CD4-positive, CD25-positive, alpha-beta regulatory T cell (primary cell): ENCODE measurements around the gene KIAA1210. TPM values are rescaled to one million over a fixed set of nuclear protein-coding genes. Genes with fewer than 3 reads are reported as not detected.

Experiments used
- ATAC-seq, 2 donors: fragments of 150-1000 bp; cut with Tn5 transposase; one replicate each; pipeline ENCODE4 v1.10.0; 2021; ENCODE audit warnings: low read depth in 2 of 2, moderate number of reproducible peaks in 2 of 2, moderate library complexity in 1 of 2
- DNase-seq, 3 donors: peaks; one replicate each; pipeline versions ENCODE4 v3.0.0 to v3.0.0-alpha.2; 2012 to 2022; ENCODE audit warnings: mixed read lengths in 1 of 3
- H3K27ac ChIP-seq: one replicate; pipeline ENCODE4 v1.7.0; 2013; ENCODE audit warnings: mild to moderate bottlenecking, low read length; ENCODE audit not compliant: insufficient read depth, poor library complexity, severe bottlenecking
- H3K27me3 ChIP-seq: one replicate; pipeline ENCODE4 v1.7.0; 2013; ENCODE audit warnings: low read length; ENCODE audit not compliant: control insufficient read depth, insufficient read depth
- H3K36me3 ChIP-seq: one replicate; pipeline ENCODE4 v1.7.0; 2013; ENCODE audit warnings: mild to moderate bottlenecking, low read length, moderate library complexity; ENCODE audit not compliant: control insufficient read depth, insufficient read depth
- H3K4me1 ChIP-seq: 2 replicates; pipeline ENCODE4 v1.7.0; 2013; ENCODE audit warnings: mild to moderate bottlenecking, low read length; ENCODE audit not compliant: insufficient read depth, control insufficient read depth, poor library complexity, severe bottlenecking
- H3K4me3 ChIP-seq: one replicate; pipeline ENCODE4 v1.7.0; 2013; ENCODE audit warnings: low read depth, mild to moderate bottlenecking, low read length, moderate library complexity
- H3K9me3 ChIP-seq, 2 experiments: 1 replicate in 1 of 2; 2 replicates in 1 of 2; pipeline ENCODE4 v1.7.0; 2013; ENCODE audit warnings: low read length in 2 of 2, mild to moderate bottlenecking in 1 of 2, moderate library complexity in 1 of 2; ENCODE audit not compliant: control insufficient read depth in 2 of 2
- H3K27ac Mint-ChIP-seq, 3 donors: one replicate each; pipeline ENCODE4 v1.8.0; 2020 to 2022; ENCODE audit warnings: mild to moderate bottlenecking in 3 of 3, mixed read lengths in 3 of 3, moderate library complexity in 2 of 3
- H3K27me3 Mint-ChIP-seq: one replicate; pipeline ENCODE4 v1.8.0; 2022; ENCODE audit warnings: mild to moderate bottlenecking, mixed read lengths
- H3K36me3 Mint-ChIP-seq: one replicate; pipeline ENCODE4 v1.8.0; 2020; ENCODE audit warnings: mixed read lengths
- H3K4me1 Mint-ChIP-seq, 4 donors: one replicate each; pipeline ENCODE4 v1.8.0; 2020 to 2022; ENCODE audit warnings: mixed read lengths in 4 of 4, mild to moderate bottlenecking in 1 of 4
- H3K4me3 Mint-ChIP-seq, 4 donors: one replicate each; pipeline ENCODE4 v1.8.0; 2020 to 2022; ENCODE audit warnings: mild to moderate bottlenecking in 4 of 4, mixed read lengths in 4 of 4, moderate library complexity in 3 of 4
- H3K9me3 Mint-ChIP-seq, 7 donors: one replicate each; pipeline ENCODE4 v1.8.0; 2020 to 2022; ENCODE audit warnings: mixed read lengths in 7 of 7, mild to moderate bottlenecking in 3 of 7, moderate library complexity in 2 of 7
- polyA plus RNA-seq, 4 donors: library from polyadenylated mRNA; unstranded; fragments of 300-500 nt; fragmentation: Illumina TruSeq; gene quantifications; one replicate each; pipeline ENCODE4 v1.2.3, GENCODE V29; 2021
- total RNA-seq: library from RNA; stranded (reverse); gene quantifications from one replicate; pipeline ENCODE4 v1.2.3, GENCODE V29; 2022

The KIAA1210 gene
- total and polyA plus RNA-seq, 5 donors from 2014 or later, result not detected

- no peaks in the 10 kb centered on the region for H3K27me3 ChIP-seq
- DNase-seq (peak; percentile 2 to 61 (median 40)), ATAC-seq (peak in 1 of 2 donors; percentile 57)
- no peak overlapping the region for H3K4me3 ChIP-seq
- H3K36me3 Mint-ChIP-seq, result no peaks in the 10 kb centered on the region
- H3K4me3 Mint-ChIP-seq, result no peak overlapping the region
- no peak overlapping the region for H3K27ac Mint-ChIP-seq
- no peaks in the 10 kb centered on the region for H3K36me3 ChIP-seq
- H3K27ac ChIP-seq, result no peak overlapping the region
- no peaks in the 10 kb centered on the region for H3K9me3 ChIP-seq
- H3K4me1 ChIP-seq, result no peaks in the 10 kb centered on the region
- no peaks in the 10 kb centered on the region for H3K4me1 Mint-ChIP-seq
- peaks cover 0 to 2% (median 0%) of the 10 kb centered on the region in 7 donors for H3K9me3 Mint-ChIP-seq
- peaks cover 4% of the 10 kb centered on the region for H3K27me3 Mint-ChIP-seq
Observed at GRCh38 chrX:119118780-119119395, 8.7 kb downstream of the KIAA1210 start.

GRCh38 chrX:119107206-119107605 lies 20.4 kb downstream of the KIAA1210 start:
- DNase-seq (no peak), ATAC-seq (no peak)
- Mint-ChIP-seq H3K36me3 (no peaks in the 10 kb centered on the region), H3K4me3 (no peak overlapping the region), H3K9me3 (peaks cover 0 to 3% (median 0%) of the 10 kb centered on the region in 7 donors), H3K4me1 (no peaks in the 10 kb centered on the region), H3K27me3 (no peaks in the 10 kb centered on the region), H3K27ac (no peak overlapping the region)
- no peaks in the 10 kb centered on the region for H3K9me3 ChIP-seq
- no peaks in the 10 kb centered on the region for H3K4me1 ChIP-seq
- no peaks in the 10 kb centered on the region for H3K27me3 ChIP-seq
- no peak overlapping the region for H3K4me3 ChIP-seq
- no peaks in the 10 kb centered on the region for H3K36me3 ChIP-seq
- H3K27ac ChIP-seq, result no peak overlapping the region

GRCh38 chrX:119105826-119106225 lies 21.8 kb downstream of the KIAA1210 start:
- H3K27ac ChIP-seq, result no peak overlapping the region
- no peak overlapping the region for H3K4me3 Mint-ChIP-seq
- no peaks in the 10 kb centered on the region for H3K36me3 Mint-ChIP-seq
- H3K9me3 ChIP-seq, result no peaks in the 10 kb centered on the region
- no peaks in the 10 kb centered on the region for H3K4me1 Mint-ChIP-seq
- no peak overlapping the region for H3K27ac Mint-ChIP-seq
- ATAC-seq (no peak), DNase-seq (no peak)
- H3K9me3 Mint-ChIP-seq, result no peaks in the 10 kb centered on the region
- H3K36me3 ChIP-seq, result no peaks in the 10 kb centered on the region
- H3K27me3 ChIP-seq, result no peaks in the 10 kb centered on the region
- no peak overlapping the region for H3K4me3 ChIP-seq
- no peaks in the 10 kb centered on the region for H3K4me1 ChIP-seq
- H3K27me3 Mint-ChIP-seq, result no peaks in the 10 kb centered on the region

- H3K27ac Mint-ChIP-seq, result no peak overlapping the region
- H3K27me3 Mint-ChIP-seq, result no peaks in the 10 kb centered on the region
- no peak overlapping the region for H3K4me3 ChIP-seq
- H3K9me3 ChIP-seq, result no peaks in the 10 kb centered on the region
- H3K9me3 Mint-ChIP-seq, result no peaks in the 10 kb centered on the region
- H3K27ac ChIP-seq, result no peak overlapping the region
- no peaks in the 10 kb centered on the region for H3K36me3 ChIP-seq
- H3K27me3 ChIP-seq, result peaks cover 2% of the 10 kb centered on the region
- no peak for DNase-seq
- H3K4me1 Mint-ChIP-seq, result no peaks in the 10 kb centered on the region
- H3K36me3 Mint-ChIP-seq, result no peaks in the 10 kb centered on the region
- no peak for ATAC-seq
- H3K4me3 Mint-ChIP-seq, result no peak overlapping the region
- no peaks in the 10 kb centered on the region for H3K4me1 ChIP-seq
Observed at GRCh38 chrX:119101168-119101567, 26.4 kb downstream of the KIAA1210 start.

- no peak for DNase-seq
- Histone ChIP-seq H3K4me1 (no peaks in the 10 kb centered on the region), H3K27ac (no peak overlapping the region), H3K27me3 (peaks cover 2% of the 10 kb centered on the region), H3K9me3 (no peaks in the 10 kb centered on the region), H3K4me3 (no peak overlapping the region), H3K36me3 (no peaks in the 10 kb centered on the region)
- Mint-ChIP-seq H3K27ac (no peak overlapping the region), H3K36me3 (no peaks in the 10 kb centered on the region), H3K4me3 (no peak overlapping the region), H3K9me3 (no peaks in the 10 kb centered on the region), H3K27me3 (no peaks in the 10 kb centered on the region), H3K4me1 (no peaks in the 10 kb centered on the region)
- ATAC-seq, result no peak
Observed at GRCh38 chrX:119095936-119096335, 31.7 kb downstream of the KIAA1210 start.

- no peaks in the 10 kb centered on the region for H3K4me1 Mint-ChIP-seq
- peaks cover 2% of the 10 kb centered on the region for H3K27me3 ChIP-seq
- no peak for DNase-seq
- H3K4me3 Mint-ChIP-seq, result no peak overlapping the region
- ATAC-seq, result no peak
- H3K4me3 ChIP-seq, result no peak overlapping the region
- H3K36me3 Mint-ChIP-seq, result no peaks in the 10 kb centered on the region
- no peaks in the 10 kb centered on the region for H3K36me3 ChIP-seq
- H3K9me3 ChIP-seq, result no peaks in the 10 kb centered on the region
- no peaks in the 10 kb centered on the region for H3K9me3 Mint-ChIP-seq
- no peak overlapping the region for H3K27ac Mint-ChIP-seq
- no peaks in the 10 kb centered on the region for H3K4me1 ChIP-seq
- H3K27ac ChIP-seq, result no peak overlapping the region
- no peaks in the 10 kb centered on the region for H3K27me3 Mint-ChIP-seq
Observed at GRCh38 chrX:119094819-119095218, 32.8 kb downstream of the KIAA1210 start.

GRCh38 chrX:119093991-119094735 lies 33.4 kb downstream of the KIAA1210 start:
- ATAC-seq, result no peak
- no peak overlapping the region for H3K27ac ChIP-seq
- H3K27me3 Mint-ChIP-seq, result no peaks in the 10 kb centered on the region
- no peaks in the 10 kb centered on the region for H3K4me1 ChIP-seq
- H3K27ac Mint-ChIP-seq, result no peak overlapping the region
- H3K4me3 Mint-ChIP-seq, result no peak overlapping the region
- no peaks in the 10 kb centered on the region for H3K9me3 ChIP-seq
- H3K36me3 Mint-ChIP-seq, result no peaks in the 10 kb centered on the region
- no peaks in the 10 kb centered on the region for H3K4me1 Mint-ChIP-seq
- no peaks in the 10 kb centered on the region for H3K9me3 Mint-ChIP-seq
- H3K27me3 ChIP-seq, result peaks cover 2% of the 10 kb centered on the region
- no peak overlapping the region for H3K4me3 ChIP-seq
- no peaks in the 10 kb centered on the region for H3K36me3 ChIP-seq
- DNase-seq, result no peak

- no peak overlapping the region for H3K27ac ChIP-seq
- no peaks in the 10 kb centered on the region for H3K9me3 ChIP-seq
- DNase-seq (no peak), ATAC-seq (no peak)
- Mint-ChIP-seq H3K9me3 (no peaks in the 10 kb centered on the region), H3K4me1 (no peaks in the 10 kb centered on the region), H3K27me3 (no peaks in the 10 kb centered on the region), H3K4me3 (no peak overlapping the region), H3K36me3 (no peaks in the 10 kb centered on the region), H3K27ac (no peak overlapping the region)
- no peaks in the 10 kb centered on the region for H3K36me3 ChIP-seq
- H3K27me3 ChIP-seq, result no peaks in the 10 kb centered on the region
- H3K4me1 ChIP-seq, result no peaks in the 10 kb centered on the region
- H3K4me3 ChIP-seq, result no peak overlapping the region
Observed at GRCh38 chrX:119090627-119091026, 37.0 kb downstream of the KIAA1210 start.
